Endothelial cell of umbilical vein (primary cell): Measurements from ENCODE around the gene ULK1. TPM values are rescaled to one million over a fixed set of nuclear protein-coding genes. Genes with fewer than 3 reads are reported as not detected.

ENCODE experiments used
- BruUV-seq: library from RNA; stranded (reverse); fragments of 400-500 nt; replicated peaks from 2 replicates; lab custom pipeline; 2021; lab: Mats Ljungman, UMichigan
- CTCF ChIA-PET: fragments of 300-600, 350-600 bp; sonication (Branson Sonifier 250); formaldehyde crosslinking; loops from one replicate; lab custom pipeline; 2021; ENCODE audit warnings: antibody characterized with exemption, inconsistent platforms; lab: Charles Lee
- POLR2A ChIA-PET: fragments of 300-600, 350-600 bp; sonication (Branson Sonifier 250); formaldehyde crosslinking; loops from one replicate; lab custom pipeline; 2021; ENCODE audit warnings: antibody characterized with exemption, inconsistent platforms; lab: Charles Lee
- DNase-seq: peaks from one replicate; pipeline ENCODE4 v3.0.0-alpha.2; 2011; ENCODE audit warnings: low read depth, low spot score
- FAIRE-seq: peaks from 2 replicates; lab custom pipeline; 2011; peaks lifted over from hg19 to GRCh38; lab: Jason Lieb, UNC
- H2AFZ ChIP-seq: 2 replicates; pipeline ENCODE4 v1.6.0; 2012; ENCODE audit warnings: low read depth, low read length, control low read depth, inconsistent platforms
- H3K27ac ChIP-seq: 2 replicates; pipeline ENCODE4 v1.5.1; 2011; ENCODE audit warnings: low read depth, mild to moderate bottlenecking, control low read depth, low read length, moderate library complexity; ENCODE audit not compliant: insufficient read depth
- H3K27me3 ChIP-seq, 2 experiments: 2 replicates each; pipeline versions ENCODE4 v1.6.0 to v1.6.1; 2011; ENCODE audit warnings: low read length in 2 of 2, mixed read lengths in 1 of 2; ENCODE audit not compliant: control insufficient read depth in 2 of 2, insufficient read depth in 2 of 2
- H3K36me3 ChIP-seq, 2 experiments: 2 replicates in 1 of 2; 3 replicates in 1 of 2; pipeline ENCODE4 v1.5.1; 2011; ENCODE audit warnings: low read length in 2 of 2, mild to moderate bottlenecking in 1 of 2, moderate library complexity in 1 of 2; ENCODE audit not compliant: control insufficient read depth in 2 of 2, insufficient read depth in 2 of 2; ENCODE audit errors: extremely low read depth in 1 of 2
- H3K4me1 ChIP-seq: 3 replicates; pipeline ENCODE4 v1.5.1; 2011; ENCODE audit warnings: mild to moderate bottlenecking, low read length; ENCODE audit not compliant: control insufficient read depth, insufficient read depth; ENCODE audit errors: extremely low read depth
- H3K4me2 ChIP-seq: 2 replicates; pipeline ENCODE4 v1.6.1; 2011; ENCODE audit warnings: low read length, control low read depth, mixed read lengths; ENCODE audit not compliant: insufficient read depth
- H3K4me3 ChIP-seq, 3 experiments: fragments of 200-600 bp in 1 of 3; sonication (generic), shearing (Covaris generic) in 1 of 3; replicated peaks in 1 of 3; 2 replicates each; pipeline ENCODE4 v1.5.1; 2011 to 2016; ENCODE audit warnings: control low read depth in 3 of 3, low read length in 3 of 3, mild to moderate bottlenecking in 2 of 3, inconsistent platforms in 1 of 3, low read depth in 1 of 3, moderate library complexity in 1 of 3; ENCODE audit not compliant: insufficient read depth in 1 of 3
- H3K79me2 ChIP-seq: 2 replicates; pipeline ENCODE4 v1.6.0; 2012; ENCODE audit warnings: low read length, inconsistent platforms; ENCODE audit not compliant: control insufficient read depth, insufficient read depth
- H3K9ac ChIP-seq: replicated peaks from 2 replicates; pipeline ENCODE3; 2011; ENCODE audit warnings: low read length, control low read depth; ENCODE audit not compliant: insufficient read depth; ENCODE audit errors: extremely low read depth
- H3K9me1 ChIP-seq: replicated peaks from 3 replicates; pipeline ENCODE4 v1.6.0; 2011; ENCODE audit warnings: mild to moderate bottlenecking, low read length; ENCODE audit not compliant: control insufficient read depth, insufficient read depth; ENCODE audit errors: extremely low read depth
- H3K9me3 ChIP-seq: replicated peaks from 2 replicates; pipeline ENCODE4 v1.5.1; 2012; ENCODE audit warnings: low read length, inconsistent platforms; ENCODE audit not compliant: control insufficient read depth, insufficient read depth
- H4K20me1 ChIP-seq: replicated peaks from 2 replicates; pipeline ENCODE3; 2011; ENCODE audit warnings: mild to moderate bottlenecking, low read length; ENCODE audit not compliant: control insufficient read depth, insufficient read depth; ENCODE audit errors: extremely low read depth
- CTCF ChIP-seq, 2 donors: IDR thresholded peaks; 1 replicate in 1 of 2; 2 replicates in 1 of 2; pipeline ENCODE4 v1.5.1; 2011; ENCODE audit warnings: low read length in 2 of 2, mild to moderate bottlenecking in 2 of 2, moderate library complexity in 2 of 2, control low read depth in 1 of 2, inconsistent platforms in 1 of 2, low read depth in 1 of 2; ENCODE audit not compliant: insufficient read depth in 1 of 2; ENCODE audit errors: extremely low read depth in 1 of 2
- FOS ChIP-seq: IDR thresholded peaks from 2 replicates; pipeline ENCODE4 v1.6.1; 2011; ENCODE audit warnings: mild to moderate bottlenecking, low read length, moderate library complexity, borderline replicate concordance; ENCODE audit not compliant: insufficient read depth
- JUN ChIP-seq: IDR thresholded peaks from 2 replicates; pipeline ENCODE4 v1.6.1; 2011; ENCODE audit warnings: borderline replicate concordance, low read depth; ENCODE audit not compliant: insufficient read length, insufficient read depth
- MAX ChIP-seq: IDR thresholded peaks from 2 replicates; pipeline ENCODE4 v1.6.1; 2011; ENCODE audit not compliant: insufficient read depth, insufficient read length
- MYC ChIP-seq: IDR thresholded peaks from one replicate; pipeline ENCODE4 v1.6.1; 2011; ENCODE audit warnings: mild to moderate bottlenecking, low read depth, low read length
- POLR2A ChIP-seq: IDR thresholded peaks from 2 replicates; pipeline ENCODE4 v1.6.1; 2012; ENCODE audit warnings: low read depth, mild to moderate bottlenecking, control low read depth, low read length
- POLR2AphosphoS5 ChIP-seq: IDR thresholded peaks from 2 replicates; pipeline ENCODE4 v1.6.1; 2012; ENCODE audit warnings: low read depth, mild to moderate bottlenecking, control low read depth, low read length, moderate library complexity; ENCODE audit not compliant: insufficient read depth
- dilution Hi-C: fragments of 300-500 bp; cut with MboI; formaldehyde crosslinking; loops from one replicate; pipeline ENCODE4 v1.15.0; 2019; ENCODE audit warnings: low sequenced_read_pairs; ENCODE audit not compliant: extremely low pct_ligation_motif_present
- intact Hi-C: fragments of 100-400 bp; cut with micrococcal nuclease; formaldehyde crosslinking; loops from one replicate; pipeline ENCODE4 v1.10.0; 2022
- polyA plus RNA-seq, 4 experiments: library from polyadenylated mRNA; depleted of rRNA in 3 of 4; stranded (reverse) in 3 of 4; unstranded in 1 of 4; fragments of >200 nt; gene quantifications; 2 replicates each; pipeline versions ENCODE4 v1.2.1 to v1.2.3, GENCODE V29; 2011 to 2012; ENCODE audit warnings: missing spikeins in 1 of 4
- total RNA-seq: library from RNA; stranded (reverse); gene quantifications from 2 replicates; pipeline ENCODE4 v1.2.3, GENCODE V29; 2021

ULK1 gene
- total and polyA plus RNA-seq, 2 donors (not counting 3 experiments of a cell fraction or from before 2014, with no cell fraction given) = 14.4 to 38.2 TPM

- no peak for FAIRE-seq
- Histone ChIP-seq H4K20me1 (no peaks in the 10 kb centered on the region), H3K27ac (no peak overlapping the region), H3K79me2 (no peaks in the 10 kb centered on the region), H3K36me3 (no peaks in the 10 kb centered on the region), H3K27me3 (no peaks in the 10 kb centered on the region), H3K9me1 (no peaks in the 10 kb centered on the region), H2AFZ (no peak overlapping the region), H3K9me3 (no peaks in the 10 kb centered on the region), H3K4me2 (no peak overlapping the region), H3K4me1 (no peaks in the 10 kb centered on the region), H3K9ac (no peak overlapping the region), H3K4me3 (no peak overlapping the region)
- no TSS peak for BruUV-seq
- no peak for TF ChIP-seq MAX
- no peak for TF ChIP-seq POLR2AphosphoS5
- no peak for TF ChIP-seq FOS
- no peak for TF ChIP-seq POLR2A
- no peak for TF ChIP-seq MYC
- no peak for TF ChIP-seq JUN
- TF ChIP-seq CTCF (IDR thresholded peaks at IDR 0.05; ENCODE audit: extremely low read depth in 1 of 2, insufficient read depth in 1 of 2, low read depth in 1 of 2, low read length in 2 of 2) = no peak
- dilution Hi-C loops (no loop called here), intact Hi-C loops (no loop called here)
- CTCF ChIA-PET = no interaction called here
- POLR2A ChIA-PET = no interaction called here
- no peak for DNase-seq
Measured at GRCh38 chr12:131854861-131855476, 39.5 kb upstream of the ULK1 start.
